Spleen (tissue), 7 donors: ENCODE measurements around the gene RNF17.

Experiments
- POLR2A ChIP-seq, 3 donors: fragments of 450-650 bp; IDR thresholded peaks; one replicate each; pipeline ENCODE4 v1.5.1; 2017; ENCODE audit warnings: antibody characterized with exemption in 3 of 3, mild to moderate bottlenecking in 1 of 3
- POLR2AphosphoS5 ChIP-seq, 3 donors: sonication (generic); formaldehyde crosslinking; IDR thresholded peaks; one replicate each; pipeline ENCODE4 v1.5.1; 2017; ENCODE audit warnings: antibody characterized with exemption in 3 of 3
- TF ChIP-seq, protein P1 (sequence below), 11 experiments: fragments of 200-600 bp in 7 of 11; fragments of 450-650 bp in 4 of 11; sonication (generic) in 4 of 11; IDR thresholded peaks in 8 of 11; conservative IDR thresholded peaks in 3 of 11; 1 replicate in 7 of 11; 2 replicates in 4 of 11; pipeline versions ENCODE4 v1.4.0 to v1.8.0; 2016 to 2021; ENCODE audit warnings: antibody characterized with exemption in 11 of 11, inconsistent platforms in 4 of 11, mild to moderate bottlenecking in 1 of 11
- donor health status: DM: no; HTN: no; CAD: no; lungs with moderate emphysema.
- donor health status: DM: no; HTN: no; CAD: no.
- donor health status: DM: no; HTN: no; CAD: no.

DNA sequence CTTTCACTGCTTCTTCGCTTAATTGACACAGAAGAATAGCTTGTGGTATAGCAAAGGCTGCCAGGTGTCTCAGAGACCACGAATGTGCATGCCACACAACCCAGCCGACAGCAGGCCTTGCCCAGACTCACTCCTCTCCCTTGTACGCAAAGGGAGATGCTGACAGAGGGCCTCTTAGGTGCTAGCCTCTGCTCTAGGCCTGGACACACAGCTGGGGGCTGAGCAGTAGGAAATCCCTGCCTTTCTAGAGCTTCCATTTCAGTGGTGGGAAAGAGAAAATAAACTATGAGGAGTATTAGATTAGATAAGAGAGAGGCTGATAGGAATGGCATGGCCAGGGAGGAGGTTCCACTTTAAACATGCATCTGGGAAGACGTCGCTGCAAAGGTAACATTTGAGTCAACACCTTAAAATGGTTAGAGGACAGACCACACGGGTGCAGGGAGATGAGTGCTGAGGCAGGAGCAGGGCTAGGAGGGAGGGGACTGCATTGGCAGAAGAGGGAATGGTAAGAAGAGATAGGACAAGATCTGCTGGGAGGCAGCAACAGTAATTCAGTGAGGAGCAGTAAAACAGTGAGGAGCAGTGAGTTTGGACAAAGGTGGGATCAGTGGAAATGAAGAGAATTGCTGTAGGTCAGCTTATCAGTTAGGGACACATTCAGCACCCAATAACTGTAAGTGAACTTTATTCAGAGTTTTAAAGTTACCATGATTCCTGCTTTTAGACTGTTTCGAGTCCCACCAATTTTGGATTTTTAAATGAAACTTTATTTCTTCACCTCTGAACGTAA lies 100.0 kb downstream of the RNF17 start:
- TF ChIP-seq POLR2AphosphoS5 (IDR thresholded peaks at IDR 0.05) (no peak), POLR2A (IDR thresholded peaks at IDR 0.05) (no peak)
- TF ChIP-seq, protein P1, sequence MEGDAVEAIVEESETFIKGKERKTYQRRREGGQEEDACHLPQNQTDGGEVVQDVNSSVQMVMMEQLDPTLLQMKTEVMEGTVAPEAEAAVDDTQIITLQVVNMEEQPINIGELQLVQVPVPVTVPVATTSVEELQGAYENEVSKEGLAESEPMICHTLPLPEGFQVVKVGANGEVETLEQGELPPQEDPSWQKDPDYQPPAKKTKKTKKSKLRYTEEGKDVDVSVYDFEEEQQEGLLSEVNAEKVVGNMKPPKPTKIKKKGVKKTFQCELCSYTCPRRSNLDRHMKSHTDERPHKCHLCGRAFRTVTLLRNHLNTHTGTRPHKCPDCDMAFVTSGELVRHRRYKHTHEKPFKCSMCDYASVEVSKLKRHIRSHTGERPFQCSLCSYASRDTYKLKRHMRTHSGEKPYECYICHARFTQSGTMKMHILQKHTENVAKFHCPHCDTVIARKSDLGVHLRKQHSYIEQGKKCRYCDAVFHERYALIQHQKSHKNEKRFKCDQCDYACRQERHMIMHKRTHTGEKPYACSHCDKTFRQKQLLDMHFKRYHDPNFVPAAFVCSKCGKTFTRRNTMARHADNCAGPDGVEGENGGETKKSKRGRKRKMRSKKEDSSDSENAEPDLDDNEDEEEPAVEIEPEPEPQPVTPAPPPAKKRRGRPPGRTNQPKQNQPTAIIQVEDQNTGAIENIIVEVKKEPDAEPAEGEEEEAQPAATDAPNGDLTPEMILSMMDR (IDR thresholded peaks at IDR 0.05 in 8 of 11, conservative IDR thresholded peaks at IDR 0.05 in 3 of 11), result no peak
